Raji (cell line): Measurements from ENCODE around the gene GAS2L2.

ENCODE experiments used
- POLR2A ChIP-seq: IDR thresholded peaks from 2 replicates; pipeline ENCODE4 v1.6.1; 2011; ENCODE audit warnings: low read depth, low read length, control low read depth; ENCODE audit not compliant: insufficient read depth

Gene GAS2L2

GRCh38 chr17:35708951-35709350, 44.1 kb downstream of the GAS2L2 start:
- TF ChIP-seq POLR2A = no peak

DNA sequence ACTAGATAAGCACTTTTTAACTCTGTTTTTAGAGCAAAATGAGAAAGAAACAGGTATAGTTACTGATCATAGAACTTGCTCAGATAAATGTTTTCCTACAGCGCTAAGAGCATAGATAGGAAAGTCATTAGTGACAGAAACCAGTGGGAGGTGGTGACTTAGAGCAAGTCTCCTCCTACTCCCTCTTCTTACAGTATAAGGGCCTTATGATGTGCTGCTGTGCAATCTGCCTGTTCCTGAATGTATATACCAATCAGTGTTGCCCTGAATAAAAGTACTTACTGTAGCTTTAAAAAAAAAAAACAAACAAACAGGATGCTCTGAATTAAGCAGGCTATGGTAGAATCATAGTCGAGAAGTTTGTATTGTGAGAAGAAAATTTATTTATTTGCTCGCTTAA, 44.9 kb downstream of the GAS2L2 start:
- TF ChIP-seq POLR2A = no peak

DNA sequence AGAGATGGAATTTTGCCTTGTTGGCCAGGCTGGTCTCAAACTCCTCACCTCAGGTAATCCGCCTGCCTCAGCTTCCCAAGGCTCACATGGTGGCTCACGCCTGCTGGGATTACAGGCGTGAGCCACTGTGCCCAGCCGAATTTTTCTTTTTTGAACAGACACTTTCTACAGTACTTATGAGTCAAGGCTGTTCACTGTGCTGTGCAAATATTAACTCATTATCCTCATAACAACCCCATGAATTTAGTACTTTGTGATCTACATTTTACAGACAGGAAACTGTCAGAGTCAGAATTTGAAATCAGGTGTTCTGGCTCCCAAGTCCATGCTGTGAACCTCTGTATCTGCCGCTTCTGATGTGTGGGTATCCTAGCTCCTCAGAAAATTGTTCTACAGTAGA, 47.3 kb downstream of the GAS2L2 start:
- no peak for TF ChIP-seq POLR2A

- TF ChIP-seq POLR2A = no peak
These were observed 47.8 kb downstream of the GAS2L2 start for GRCh38 chr17:35705230-35705629.

- TF ChIP-seq POLR2A = no peak
These were observed 51.5 kb downstream of the GAS2L2 start for GRCh38 chr17:35701491-35701890.

- no peak for TF ChIP-seq POLR2A
These were observed 52.9 kb downstream of the GAS2L2 start for GRCh38 chr17:35700150-35700549.

DNA sequence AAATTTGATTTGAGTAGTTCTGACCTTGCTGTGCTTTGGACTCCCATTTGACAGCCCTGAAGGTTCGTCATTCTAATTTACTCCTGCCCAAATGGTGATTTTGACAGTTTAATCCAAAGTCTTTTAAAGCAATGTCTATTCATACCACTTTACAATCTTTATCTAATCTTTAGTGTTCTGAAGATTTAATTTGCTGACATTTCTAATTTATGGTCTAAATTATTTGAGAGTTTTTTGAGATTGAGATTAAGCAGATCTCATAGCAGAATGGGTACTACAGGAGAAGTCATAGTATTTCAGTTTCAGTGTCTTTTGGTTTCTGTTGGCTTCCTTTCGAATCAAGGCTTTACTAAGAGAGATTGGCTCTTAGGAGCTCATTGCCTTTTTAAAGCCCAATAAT, 54.2 kb downstream of the GAS2L2 start:
- no peak for TF ChIP-seq POLR2A

DNA sequence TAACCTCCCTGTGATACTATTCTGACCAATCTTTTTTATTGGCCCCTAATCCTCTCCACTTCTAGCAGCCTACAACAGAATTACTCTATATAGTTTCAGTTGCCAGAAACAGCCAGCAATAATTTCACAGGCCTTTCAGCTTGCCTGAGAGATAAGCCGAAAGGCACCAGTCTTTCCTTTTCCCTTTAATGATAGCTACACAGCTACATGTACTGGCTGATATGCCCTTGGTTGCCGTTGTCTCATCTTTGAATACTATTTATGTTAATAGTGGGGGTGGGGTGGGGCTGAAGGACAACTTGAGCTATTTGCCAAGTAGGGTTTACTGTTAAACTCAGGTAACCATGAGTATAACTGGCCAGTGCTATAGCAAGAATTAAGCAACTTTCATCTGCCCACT, 57.4 kb downstream of the GAS2L2 start:
- no peak for TF ChIP-seq POLR2A

DNA sequence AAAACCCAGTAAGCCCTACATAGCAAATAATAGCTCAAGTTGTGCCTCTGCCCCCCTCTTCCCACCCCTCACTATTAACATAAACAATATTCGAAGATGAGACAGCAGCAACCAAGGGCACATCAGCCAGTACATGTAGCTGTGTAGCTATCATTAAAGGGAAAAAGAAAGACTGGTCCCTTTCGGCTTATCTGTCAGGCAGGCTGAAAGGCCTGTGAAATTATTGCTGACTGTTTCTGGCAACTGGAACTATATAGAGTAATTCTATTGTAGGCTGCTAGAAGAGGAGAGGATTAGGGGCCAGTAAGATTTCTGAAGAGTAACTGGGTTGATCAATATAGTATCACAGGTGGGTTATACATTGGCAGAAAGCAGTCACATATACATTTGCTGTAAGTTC, 58.1 kb downstream of the GAS2L2 start:
- TF ChIP-seq POLR2A = no peak
